Measurements from ENCODE around the gene CNTF. TPM values are rescaled to one million over a fixed set of nuclear protein-coding genes. Genes with fewer than 3 reads are reported as not detected.

Gene CNTF
- total RNA-seq, 3 donors from 2014 or later: 0.59 to 1.6 (median 0.66) TPM

DNA sequence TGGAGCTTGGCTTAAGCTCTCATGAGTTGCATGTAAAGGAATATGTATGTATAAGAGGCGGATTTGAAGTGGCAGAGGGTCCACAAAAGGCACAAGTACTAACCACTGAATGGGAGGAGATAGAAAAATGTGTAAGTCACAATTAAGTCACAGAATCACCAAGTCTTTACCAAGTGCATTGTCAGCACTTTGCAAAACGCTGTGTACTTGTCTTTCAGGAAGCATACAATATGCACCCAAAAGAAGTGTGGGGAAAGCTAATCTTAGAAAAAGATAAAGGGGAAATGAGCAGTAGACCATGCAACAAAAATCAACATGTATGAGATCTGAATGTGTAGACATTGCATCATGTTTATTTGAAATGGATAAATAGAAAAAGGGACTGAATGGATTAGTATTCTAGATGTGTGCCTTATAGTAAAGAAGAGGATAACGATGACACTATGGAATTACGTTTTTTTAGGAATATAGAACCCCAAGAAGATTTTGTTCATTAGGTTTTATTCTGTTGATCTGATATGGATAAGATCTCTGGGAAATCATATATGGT is 4.5 kb downstream of the CNTF start:
- Histone ChIP-seq H3K9me3 (no peaks in the 10 kb centered on the region), H3K27me3 (no peaks in the 10 kb centered on the region), H3K4me3 (no peak overlapping the region), H3K36me3 (no peaks in the 10 kb centered on the region), H3K4me1 (no peaks in the 10 kb centered on the region), H3K27ac (peak overlapping the region; percentile 6 to 21)
- no peak for TF ChIP-seq POLR2A (IDR thresholded peaks at IDR 0.05)
- TF ChIP-seq, protein P1, sequence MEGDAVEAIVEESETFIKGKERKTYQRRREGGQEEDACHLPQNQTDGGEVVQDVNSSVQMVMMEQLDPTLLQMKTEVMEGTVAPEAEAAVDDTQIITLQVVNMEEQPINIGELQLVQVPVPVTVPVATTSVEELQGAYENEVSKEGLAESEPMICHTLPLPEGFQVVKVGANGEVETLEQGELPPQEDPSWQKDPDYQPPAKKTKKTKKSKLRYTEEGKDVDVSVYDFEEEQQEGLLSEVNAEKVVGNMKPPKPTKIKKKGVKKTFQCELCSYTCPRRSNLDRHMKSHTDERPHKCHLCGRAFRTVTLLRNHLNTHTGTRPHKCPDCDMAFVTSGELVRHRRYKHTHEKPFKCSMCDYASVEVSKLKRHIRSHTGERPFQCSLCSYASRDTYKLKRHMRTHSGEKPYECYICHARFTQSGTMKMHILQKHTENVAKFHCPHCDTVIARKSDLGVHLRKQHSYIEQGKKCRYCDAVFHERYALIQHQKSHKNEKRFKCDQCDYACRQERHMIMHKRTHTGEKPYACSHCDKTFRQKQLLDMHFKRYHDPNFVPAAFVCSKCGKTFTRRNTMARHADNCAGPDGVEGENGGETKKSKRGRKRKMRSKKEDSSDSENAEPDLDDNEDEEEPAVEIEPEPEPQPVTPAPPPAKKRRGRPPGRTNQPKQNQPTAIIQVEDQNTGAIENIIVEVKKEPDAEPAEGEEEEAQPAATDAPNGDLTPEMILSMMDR (IDR thresholded peaks at IDR 0.05): no peak
- TF ChIP-seq POLR2AphosphoS5 (IDR thresholded peaks at IDR 0.05): no peak
- DNase-seq (ENCODE audit: low spot score in 2 of 2): no peak
- intact Hi-C loops (cut with DNase I; ENCODE audit: low total_unique reads): no loop called here

DNA sequence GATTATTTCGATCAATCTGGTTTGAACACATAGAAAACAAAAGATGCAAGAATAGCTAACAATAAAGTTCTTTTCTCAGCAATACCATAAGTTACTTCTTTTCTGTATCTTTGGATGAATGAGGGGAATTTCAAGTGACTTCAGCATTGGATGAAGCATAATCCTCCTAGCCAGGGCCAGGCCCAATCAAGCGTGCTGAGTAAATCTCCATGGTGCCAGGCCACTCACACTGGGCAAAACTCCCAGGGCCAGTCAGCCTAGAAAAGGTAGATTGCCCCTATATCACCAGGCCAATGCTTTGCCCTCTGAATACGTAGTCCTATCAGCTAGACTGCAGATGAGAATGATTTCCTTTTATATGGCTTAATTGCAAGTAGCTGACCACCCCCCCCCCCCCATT is 6.0 kb downstream of the CNTF start:
- H3K4me3 ChIP-seq: no peak overlapping the region
- H3K36me3 ChIP-seq: no peaks in the 10 kb centered on the region
- no peak for TF ChIP-seq POLR2AphosphoS5 (IDR thresholded peaks at IDR 0.05)
- no peak for TF ChIP-seq POLR2A (IDR thresholded peaks at IDR 0.05)
- TF ChIP-seq, protein P1 (IDR thresholded peaks at IDR 0.05): no peak
- no peak for DNase-seq (ENCODE audit: low spot score in 2 of 2)
- no peak overlapping the region for H3K27ac ChIP-seq
- H3K4me1 ChIP-seq: no peaks in the 10 kb centered on the region
- H3K27me3 ChIP-seq: no peaks in the 10 kb centered on the region
- no peaks in the 10 kb centered on the region for H3K9me3 ChIP-seq
- intact Hi-C loops (cut with DNase I; ENCODE audit: low total_unique reads): no loop called here

DNA sequence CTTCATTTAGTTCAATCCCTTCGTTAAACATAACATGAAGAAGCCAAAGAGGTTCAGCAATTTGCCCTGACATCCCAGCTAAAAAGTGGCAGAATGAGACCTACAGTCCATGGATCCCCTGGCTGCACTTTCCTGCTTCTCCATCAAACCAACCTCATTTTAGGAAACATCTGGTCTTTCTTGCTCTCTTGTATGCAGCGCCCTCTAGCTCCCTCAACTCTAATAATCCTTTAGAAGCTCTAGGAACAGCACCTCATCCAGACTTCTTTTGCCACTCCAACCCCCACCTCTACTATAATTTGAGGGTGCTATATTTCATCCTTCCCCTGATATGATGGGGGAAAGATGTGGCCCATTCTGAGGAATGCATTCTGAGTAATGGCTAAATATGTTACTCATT is 7.4 kb downstream of the CNTF start:
- no peak overlapping the region for H3K4me3 ChIP-seq
- TF ChIP-seq POLR2A (IDR thresholded peaks at IDR 0.05) (no peak), POLR2AphosphoS5 (IDR thresholded peaks at IDR 0.05) (no peak)
- TF ChIP-seq, protein P1 (IDR thresholded peaks at IDR 0.05): peak in 1 of 3 donors; percentile 33
- intact Hi-C loops (cut with DNase I; ENCODE audit: low total_unique reads): no loop called here
- no peaks in the 10 kb centered on the region for H3K36me3 ChIP-seq
- no peak for DNase-seq (ENCODE audit: low spot score in 2 of 2)
- H3K4me1 ChIP-seq: no peaks in the 10 kb centered on the region
- no peaks in the 10 kb centered on the region for H3K9me3 ChIP-seq
- H3K27ac ChIP-seq: no peak overlapping the region
- H3K27me3 ChIP-seq: no peaks in the 10 kb centered on the region

DNA sequence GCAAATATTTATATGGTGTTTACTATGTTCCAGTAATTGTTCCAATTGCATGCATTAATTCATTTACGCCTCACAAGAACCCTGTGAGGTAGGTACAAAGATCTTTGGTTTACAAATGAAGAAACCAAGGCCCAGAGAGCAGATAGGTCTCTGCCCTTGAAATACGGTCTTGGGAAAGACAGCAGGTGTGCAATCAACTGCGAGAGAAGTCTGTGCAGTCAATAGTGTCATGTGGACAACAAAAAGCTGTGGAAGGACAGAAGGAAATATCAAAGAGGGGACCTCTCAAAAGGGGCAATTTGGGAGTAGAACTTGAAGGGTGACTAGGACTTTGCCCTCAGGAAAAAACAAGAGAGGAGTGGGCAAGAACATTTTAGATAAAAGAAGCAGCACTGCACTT is 8.9 kb downstream of the CNTF start:
- Histone ChIP-seq H3K4me1 (no peaks in the 10 kb centered on the region), H3K27me3 (no peaks in the 10 kb centered on the region), H3K36me3 (no peaks in the 10 kb centered on the region), H3K9me3 (no peaks in the 10 kb centered on the region), H3K27ac (no peak overlapping the region), H3K4me3 (no peak overlapping the region)
- intact Hi-C loops (cut with DNase I; ENCODE audit: low total_unique reads): no loop called here
- no peak for DNase-seq (ENCODE audit: low spot score in 2 of 2)
- TF ChIP-seq, protein P1 (IDR thresholded peaks at IDR 0.05): no peak
- TF ChIP-seq POLR2AphosphoS5 (IDR thresholded peaks at IDR 0.05) (no peak), POLR2A (IDR thresholded peaks at IDR 0.05) (no peak)

DNA sequence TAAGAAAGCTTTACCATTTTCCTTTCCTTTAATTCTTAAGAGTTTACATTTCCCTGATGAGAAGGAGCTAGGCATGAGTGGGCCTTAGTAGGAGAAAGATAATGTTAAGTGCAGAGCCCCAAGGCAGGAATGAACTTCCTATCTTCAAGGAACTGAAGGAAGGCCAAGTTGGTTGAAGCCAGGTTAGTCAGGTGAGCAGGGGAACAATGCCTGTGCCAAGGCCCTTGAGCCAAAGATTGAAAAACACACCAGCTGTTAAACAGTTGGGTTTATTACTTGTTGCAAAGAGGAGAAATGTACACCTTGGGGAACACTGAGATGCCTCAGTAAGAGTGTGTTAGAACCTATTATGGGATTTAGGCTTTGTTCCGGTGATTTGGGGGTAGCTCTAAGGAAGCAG is 10.0 kb downstream of the CNTF start:
- TF ChIP-seq, protein P1 (IDR thresholded peaks at IDR 0.05): no peak
- TF ChIP-seq POLR2AphosphoS5 (IDR thresholded peaks at IDR 0.05) (no peak), POLR2A (IDR thresholded peaks at IDR 0.05) (no peak)
- Histone ChIP-seq H3K4me3 (no peak overlapping the region), H3K27me3 (no peaks in the 10 kb centered on the region), H3K27ac (no peak overlapping the region), H3K4me1 (no peaks in the 10 kb centered on the region), H3K9me3 (no peaks in the 10 kb centered on the region), H3K36me3 (no peaks in the 10 kb centered on the region)
- intact Hi-C loops (cut with DNase I; ENCODE audit: low total_unique reads): no loop called here
- no peak for DNase-seq (ENCODE audit: low spot score in 2 of 2)
